GM08714 (cell line): ENCODE data around the gene KLHL22.

Experiments used
- H3K4me3 ChIP-seq: fragments of 200-500 bp; sonication (Bioruptor generic); 2 replicates; pipeline ENCODE4 v1.5.1; 2014; ENCODE audit warnings: mild to moderate bottlenecking, low read length, inconsistent platforms
- ZNF274 ChIP-seq: IDR thresholded peaks from 2 replicates; pipeline ENCODE4 v1.6.1; 2012; ENCODE audit warnings: mild to moderate bottlenecking, low read depth, low read length

The KLHL22 gene

GRCh38 chr22:20531154-20531403 lies 35.5 kb upstream of the KLHL22 start:
- TF ChIP-seq ZNF274: no peak
- no peak overlapping the region for H3K4me3 ChIP-seq

DNA sequence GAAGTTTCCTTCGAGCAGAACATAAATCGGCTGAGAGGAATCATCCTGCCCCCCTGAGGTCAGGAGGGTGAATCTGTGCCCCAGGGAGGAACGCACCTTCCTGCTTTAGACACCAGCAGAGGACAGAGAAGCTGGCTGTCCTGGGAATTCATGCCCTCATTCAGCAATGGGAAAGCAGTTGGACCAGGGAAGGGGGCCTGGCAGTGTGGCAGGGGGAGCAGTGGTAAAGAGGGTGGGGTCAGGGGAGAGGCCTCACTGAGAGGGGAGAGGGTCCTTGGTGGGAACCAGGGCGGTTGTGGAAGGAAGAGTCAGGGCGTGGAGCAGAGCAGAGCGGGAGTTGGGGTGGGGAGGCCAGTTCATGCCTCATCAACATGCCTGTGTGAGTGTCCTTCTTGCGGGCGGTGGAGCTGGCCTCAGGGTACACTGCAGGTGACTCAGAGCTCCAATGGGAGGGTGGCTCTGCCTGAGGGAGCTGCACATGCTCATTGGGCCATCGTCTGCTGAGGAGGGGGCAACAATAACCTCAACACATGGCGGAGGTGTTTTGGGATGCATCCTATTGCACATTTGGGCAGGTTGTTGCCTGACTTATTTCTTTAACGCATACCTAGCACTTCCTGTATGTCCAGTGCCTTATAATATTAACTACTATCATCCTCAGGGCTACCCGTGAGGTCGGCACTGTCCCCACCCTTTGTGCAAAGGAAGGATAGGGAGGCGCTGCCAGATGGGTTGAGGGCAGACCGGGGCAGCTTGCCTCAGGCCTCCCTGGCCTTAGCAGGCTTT lies 35.0 kb upstream of the KLHL22 start:
- H3K4me3 ChIP-seq: no peak overlapping the region

DNA sequence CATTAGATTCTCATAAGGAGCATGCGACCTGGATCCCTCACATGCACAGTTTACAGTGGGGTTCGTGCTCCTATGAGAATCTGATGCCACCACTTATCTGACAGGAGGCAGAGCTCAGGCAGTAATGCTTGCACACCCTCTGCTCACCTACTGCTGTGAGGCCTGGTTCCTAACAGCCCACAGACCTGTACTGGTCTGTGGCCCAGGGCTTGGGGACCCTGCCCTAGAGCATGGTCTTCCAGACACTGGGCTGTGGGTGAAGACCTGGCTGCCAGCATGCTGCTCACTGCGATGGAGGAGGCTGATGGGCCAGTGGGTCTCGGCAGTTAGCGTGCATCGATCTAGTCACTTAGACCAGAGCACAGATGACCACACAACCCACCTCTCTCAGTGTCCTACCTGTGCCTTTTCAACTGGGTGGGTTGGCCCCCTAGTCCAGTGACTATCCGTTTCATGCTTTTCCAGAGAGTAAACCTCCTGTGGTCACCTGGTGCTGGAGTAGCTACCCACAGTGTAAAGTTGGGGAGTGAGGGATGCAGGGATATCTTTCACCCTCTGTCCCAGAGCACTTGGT lies 32.9 kb upstream of the KLHL22 start:
- TF ChIP-seq ZNF274: no peak
- H3K4me3 ChIP-seq: no peak overlapping the region

More for the DNA sequence above, 35.0 kb upstream of the KLHL22 start:
- no peak for TF ChIP-seq ZNF274

GRCh38 chr22:20526628-20527355 lies 31.2 kb upstream of the KLHL22 start:
- TF ChIP-seq ZNF274: no peak
- H3K4me3 ChIP-seq: no peak overlapping the region

GRCh38 chr22:20526305-20526627 lies 30.7 kb upstream of the KLHL22 start:
- H3K4me3 ChIP-seq: no peak overlapping the region
- no peak for TF ChIP-seq ZNF274

GRCh38 chr22:20525048-20525447 lies 29.5 kb upstream of the KLHL22 start:
- H3K4me3 ChIP-seq: no peak overlapping the region
- no peak for TF ChIP-seq ZNF274

DNA sequence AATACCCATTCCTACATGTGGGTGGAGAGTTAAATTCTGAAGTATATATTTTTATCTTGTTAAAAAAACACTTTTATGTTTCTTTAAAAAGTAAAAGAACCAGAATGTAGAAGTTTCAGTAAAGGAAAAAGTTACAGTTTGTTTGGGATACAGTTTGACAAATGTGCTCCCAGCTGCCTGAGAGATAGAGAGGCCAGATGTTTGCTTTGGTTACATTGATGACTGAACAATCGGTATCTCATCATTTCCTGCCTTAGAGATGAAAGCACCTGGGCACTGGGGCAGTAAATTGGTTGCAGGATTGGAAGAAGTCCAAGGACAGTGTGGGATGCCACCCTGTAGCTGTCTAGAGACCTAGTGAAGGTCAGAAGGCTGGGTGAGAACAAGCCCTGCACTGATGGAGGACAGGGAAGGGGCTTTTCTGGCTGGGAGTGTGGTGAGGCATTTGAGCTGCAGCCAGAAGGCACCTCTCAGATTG lies 28.4 kb upstream of the KLHL22 start:
- no peak overlapping the region for H3K4me3 ChIP-seq
- no peak for TF ChIP-seq ZNF274

DNA sequence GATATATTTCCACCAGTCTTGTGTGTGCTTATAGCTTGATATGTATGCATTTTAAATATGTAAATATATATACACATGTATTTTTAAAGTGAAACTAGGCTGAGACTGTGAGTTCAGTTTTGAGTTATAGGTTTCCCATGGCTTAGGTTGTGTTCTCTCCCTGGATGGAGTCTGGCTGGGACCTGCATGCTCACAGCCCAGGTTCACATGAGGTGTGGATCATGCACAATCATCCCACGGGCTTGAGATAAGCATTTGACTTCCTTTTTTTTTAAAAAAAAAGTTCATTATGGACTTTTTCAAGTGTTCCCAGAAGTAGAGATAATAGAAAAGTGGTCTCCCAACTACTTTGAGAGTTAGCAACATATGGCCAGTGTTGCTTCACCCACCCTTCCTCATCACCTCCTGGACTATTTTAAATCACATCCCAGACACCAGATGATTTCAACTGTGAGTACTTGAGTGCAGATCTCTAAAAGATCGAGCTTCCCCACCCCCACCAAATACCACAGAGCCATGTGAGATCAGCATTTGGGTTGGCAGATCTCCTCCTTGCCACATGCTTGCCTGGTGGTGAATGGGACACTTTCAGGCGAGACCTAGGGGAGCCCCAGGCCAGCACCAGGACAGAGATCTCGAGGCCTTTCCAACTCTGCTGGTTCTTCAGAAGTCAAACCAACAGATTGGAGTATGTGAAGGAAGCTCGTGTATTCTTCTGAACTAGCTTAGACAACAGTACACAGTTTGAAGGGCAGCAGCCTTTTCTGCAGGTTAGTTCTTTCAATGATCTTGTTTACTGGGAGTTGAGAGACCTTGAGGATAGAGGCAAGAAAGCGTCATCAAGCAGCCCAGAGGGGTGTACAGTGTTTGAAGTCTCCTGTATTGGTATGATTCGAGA lies 27.7 kb upstream of the KLHL22 start:
- H3K4me3 ChIP-seq: no peak overlapping the region

DNA sequence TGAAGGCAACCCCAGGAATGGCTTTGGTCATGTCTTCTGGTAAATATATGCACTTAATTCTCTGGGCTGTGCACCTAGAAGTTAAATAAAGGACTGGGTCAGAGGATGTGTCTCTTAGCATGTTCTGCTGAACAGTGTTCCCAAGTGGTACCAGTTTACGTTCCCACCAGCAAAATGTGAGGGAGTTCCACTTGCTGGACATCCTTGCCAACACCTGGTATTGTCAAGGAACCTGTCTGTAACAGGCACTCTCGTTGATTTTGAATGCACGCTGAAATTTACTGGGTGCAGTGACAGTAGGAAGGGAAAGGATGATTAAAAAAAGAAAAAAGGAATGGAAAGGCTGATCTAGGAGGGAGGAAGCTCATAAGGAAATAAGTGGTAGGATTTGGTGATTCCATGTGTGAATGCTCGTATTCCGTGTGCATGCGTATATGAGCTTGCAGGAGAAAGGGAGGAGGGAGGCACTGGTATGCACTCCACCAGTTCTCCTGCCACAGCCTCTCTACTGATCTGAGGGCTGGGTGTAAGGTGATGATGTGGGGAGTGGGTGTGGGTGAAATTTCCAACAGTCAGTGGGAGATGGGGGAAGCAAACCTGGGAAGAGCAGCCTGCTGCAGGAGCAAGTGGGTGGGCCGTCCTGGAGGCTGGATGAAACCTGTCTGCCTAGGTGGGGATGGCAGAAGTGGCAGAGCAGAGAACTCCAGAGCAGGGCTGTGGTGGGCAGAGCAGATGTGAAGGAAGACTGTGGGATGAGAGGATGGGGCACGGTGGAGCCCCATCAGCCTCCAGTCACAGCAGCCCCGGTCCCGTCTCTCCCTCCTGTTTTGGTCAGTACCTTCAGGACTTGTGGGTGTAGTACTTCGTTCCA lies 26.8 kb upstream of the KLHL22 start:
- no peak overlapping the region for H3K4me3 ChIP-seq
- TF ChIP-seq ZNF274: no peak

More for the DNA sequence above, 27.7 kb upstream of the KLHL22 start:
- TF ChIP-seq ZNF274: no peak

DNA sequence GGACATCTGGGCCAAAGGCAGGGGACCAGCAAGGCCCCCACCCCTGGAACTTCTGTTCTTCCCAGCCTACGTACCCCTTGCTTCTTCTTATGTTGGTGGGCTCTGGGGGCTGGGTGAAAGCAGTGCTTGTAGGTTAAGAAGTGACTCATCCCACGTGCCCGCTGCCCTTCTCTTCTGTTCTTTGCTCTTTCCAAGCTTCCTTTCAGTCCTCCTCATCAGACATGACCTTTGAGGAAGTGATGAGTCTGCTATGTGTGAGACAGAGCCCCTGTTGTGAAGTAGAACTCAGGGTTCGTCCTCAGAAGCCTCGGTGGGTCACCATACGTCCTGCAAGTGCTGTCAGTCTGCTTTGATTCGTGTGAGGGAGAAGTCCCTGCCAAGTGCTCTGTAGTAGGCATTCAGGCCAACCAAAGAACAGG lies 24.5 kb upstream of the KLHL22 start:
- H3K4me3 ChIP-seq: no peak overlapping the region
- no peak for TF ChIP-seq ZNF274

GRCh38 chr22:20519558-20519957 lies 24.0 kb upstream of the KLHL22 start:
- H3K4me3 ChIP-seq: no peak overlapping the region
- TF ChIP-seq ZNF274: no peak

DNA sequence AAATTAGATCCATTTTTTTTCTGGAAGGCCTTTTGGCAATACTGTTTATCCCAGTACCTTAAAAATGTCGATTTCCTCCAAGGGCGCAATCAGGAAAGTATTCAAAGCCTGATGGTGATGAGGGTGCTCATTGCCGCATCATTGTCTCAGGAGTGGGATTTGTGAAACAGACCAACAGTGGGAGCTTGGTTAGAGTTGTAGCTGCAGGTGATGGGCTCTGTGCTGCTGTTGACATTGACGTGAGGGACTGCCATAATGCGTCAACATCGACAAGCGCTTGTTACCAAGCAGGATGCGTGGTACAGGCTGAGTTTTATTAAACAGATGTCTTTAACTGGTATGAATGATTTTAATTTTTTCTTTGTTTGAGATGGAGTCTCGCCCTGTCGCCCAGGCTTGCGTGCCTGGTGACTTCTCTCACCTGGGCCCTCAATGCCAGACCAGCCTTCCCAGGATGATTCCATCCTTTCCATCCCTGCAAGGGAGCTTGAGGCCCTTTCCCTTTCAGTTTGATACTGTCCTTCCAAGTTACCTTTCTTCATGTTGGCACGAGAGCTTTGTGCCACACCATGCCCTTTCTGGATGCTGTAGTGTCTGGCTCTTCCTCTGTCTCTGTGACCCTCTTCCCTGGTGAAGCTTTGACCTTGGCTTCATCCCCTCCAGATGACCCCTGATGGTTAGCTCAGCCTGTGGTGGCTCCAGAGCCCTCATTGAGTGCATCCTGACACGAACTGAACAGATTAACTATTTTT lies 22.4 kb upstream of the KLHL22 start:
- TF ChIP-seq ZNF274: no peak

DNA sequence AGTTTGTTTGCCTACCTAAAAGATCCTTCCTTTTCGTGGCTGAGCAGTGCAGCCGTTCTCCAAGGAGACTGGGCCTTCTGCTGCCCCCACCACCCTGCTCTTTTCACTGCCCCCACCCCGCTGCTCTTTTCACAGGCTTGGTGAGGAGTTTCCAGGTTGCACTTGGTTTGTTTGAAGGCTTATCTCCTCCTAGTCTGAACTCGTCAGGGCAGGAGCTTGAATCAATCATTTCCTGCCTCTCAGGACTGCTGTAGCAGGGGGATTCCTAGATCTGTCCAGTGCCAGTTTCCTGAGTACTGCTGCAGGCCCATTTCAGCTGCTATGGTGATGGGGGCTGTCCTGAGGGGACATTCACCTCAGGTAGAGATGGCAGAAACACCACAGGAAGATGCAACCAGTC lies 21.8 kb upstream of the KLHL22 start:
- no peak for TF ChIP-seq ZNF274
- H3K4me3 ChIP-seq: no peak overlapping the region

More for the DNA sequence above, 22.4 kb upstream of the KLHL22 start:
- H3K4me3 ChIP-seq: no peak overlapping the region

GRCh38 chr22:20516399-20516798 lies 20.8 kb upstream of the KLHL22 start:
- H3K4me3 ChIP-seq: no peak overlapping the region
- TF ChIP-seq ZNF274: no peak
